Measurements from ENCODE around the gene ZNF787. TPM values are rescaled to one million over a fixed set of nuclear protein-coding genes. Genes with fewer than 3 reads are reported as not detected.

The ZNF787 gene
- polyA plus RNA-seq, 1 of the 3 experiments (the other 2 are of a cell fraction), result 16.0 TPM

DNA sequence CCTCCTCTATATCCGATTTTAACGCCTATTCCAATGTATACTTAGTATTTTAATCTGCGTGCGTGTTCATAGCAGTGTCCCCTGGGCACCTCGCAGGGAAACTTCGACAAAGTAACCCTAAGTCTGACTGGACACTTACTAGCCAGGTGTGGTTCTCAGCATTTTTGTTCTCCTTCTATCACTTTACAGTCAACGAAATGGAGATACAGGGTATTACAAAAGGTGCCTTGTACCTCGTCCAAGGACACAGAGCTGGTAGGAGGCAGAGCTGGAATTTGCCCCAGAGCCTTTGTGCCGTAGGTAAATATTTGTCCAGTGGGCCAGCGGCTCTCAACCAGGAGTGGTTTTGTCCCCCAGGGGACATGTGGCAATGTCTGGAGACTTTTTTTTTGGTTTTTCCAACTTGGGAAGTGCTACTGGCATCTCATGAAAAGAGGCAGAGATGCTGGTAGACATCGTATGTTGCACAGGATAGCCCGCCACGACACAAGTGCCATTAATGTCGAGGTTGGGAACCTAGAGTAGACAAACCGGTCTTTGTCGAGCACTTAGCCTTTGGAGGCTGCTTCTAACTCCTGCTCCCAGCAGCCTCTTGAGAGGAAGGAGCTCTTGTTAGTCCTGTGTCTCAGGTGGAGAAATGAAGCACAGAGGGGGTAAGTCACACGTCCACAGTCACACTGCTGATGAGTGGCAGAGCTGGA, 21.1 kb upstream of the ZNF787 start:
- Histone ChIP-seq H3K9ac (peak overlapping the region; percentile 43; the same call in 1 of the 2 replicates), H3F3A (replicated peaks; ENCODE audit: insufficient read depth) (no peaks in the 10 kb centered on the region), H4K20me1 (ENCODE audit: insufficient read depth) (no peaks in the 10 kb centered on the region), H3K27ac (ENCODE audit: low read depth in 2 of 2, low read length in 1 of 2) (peak overlapping the region in 1 of 2 experiments; percentile 29; a peak in 1 of 4 replicates), H3K79me2 (ENCODE audit: insufficient read depth) (peaks cover 36% of the 10 kb centered on the region), H3K9me2 (no peaks in the 10 kb centered on the region), H3K9me3 (no peaks in the 10 kb centered on the region), H3K4me1 (ENCODE audit: control insufficient read depth in 1 of 2, insufficient read depth in 2 of 2, low read depth in 1 of 2, low read length in 1 of 2) (peaks cover 7 to 21% of the 10 kb centered on the region in 2 experiments; a peak in 3 of 4 replicates), H3K4me2 (peak overlapping the region; percentile 88), H2AFZ (ENCODE audit: low read depth) (no peak overlapping the region), H3K27me3 (ENCODE audit: insufficient read depth) (no peaks in the 10 kb centered on the region), H3K4me3 (ENCODE audit: low read depth in 2 of 2, low read length in 1 of 2) (peak overlapping the region; percentile 63 to 66), H3K36me3 (replicated peaks in 1 of 2; ENCODE audit: control insufficient read depth in 1 of 2, insufficient read depth in 2 of 2, low read length in 1 of 2) (peaks cover 0 to 7% of the 10 kb centered on the region in 2 experiments)
- ChIA-PET POLR2A (interaction anchor here (2.5 kb wide), 1 partner anchor 22 kb away, joined by 8 read pairs; no protein-coding TSS in a partner anchor), CTCF (interaction anchor here (1.2 to 1.7 kb wide), 5 partner anchors 13 to 76 kb away, joined by 3 read pairs; no protein-coding TSS in a partner anchor)
- DNase-seq, result no peak
- TF ChIP-seq, protein P1, sequence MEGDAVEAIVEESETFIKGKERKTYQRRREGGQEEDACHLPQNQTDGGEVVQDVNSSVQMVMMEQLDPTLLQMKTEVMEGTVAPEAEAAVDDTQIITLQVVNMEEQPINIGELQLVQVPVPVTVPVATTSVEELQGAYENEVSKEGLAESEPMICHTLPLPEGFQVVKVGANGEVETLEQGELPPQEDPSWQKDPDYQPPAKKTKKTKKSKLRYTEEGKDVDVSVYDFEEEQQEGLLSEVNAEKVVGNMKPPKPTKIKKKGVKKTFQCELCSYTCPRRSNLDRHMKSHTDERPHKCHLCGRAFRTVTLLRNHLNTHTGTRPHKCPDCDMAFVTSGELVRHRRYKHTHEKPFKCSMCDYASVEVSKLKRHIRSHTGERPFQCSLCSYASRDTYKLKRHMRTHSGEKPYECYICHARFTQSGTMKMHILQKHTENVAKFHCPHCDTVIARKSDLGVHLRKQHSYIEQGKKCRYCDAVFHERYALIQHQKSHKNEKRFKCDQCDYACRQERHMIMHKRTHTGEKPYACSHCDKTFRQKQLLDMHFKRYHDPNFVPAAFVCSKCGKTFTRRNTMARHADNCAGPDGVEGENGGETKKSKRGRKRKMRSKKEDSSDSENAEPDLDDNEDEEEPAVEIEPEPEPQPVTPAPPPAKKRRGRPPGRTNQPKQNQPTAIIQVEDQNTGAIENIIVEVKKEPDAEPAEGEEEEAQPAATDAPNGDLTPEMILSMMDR (IDR thresholded peaks at IDR 0.05), result no peak
- no peak for TF ChIP-seq SIN3A (IDR thresholded peaks at IDR 0.05; ENCODE audit: borderline replicate concordance, low read depth, low read length)
- no peak for TF ChIP-seq NRF1 (IDR thresholded peaks at IDR 0.05; ENCODE audit: low read depth, low read length)
- TF ChIP-seq SMC3 (IDR thresholded peaks at IDR 0.05; ENCODE audit: low read depth, low read length), result no peak
- TF ChIP-seq EP300 (IDR thresholded peaks at IDR 0.05; ENCODE audit: borderline replicate concordance in 1 of 2, low read depth in 1 of 2, low read length in 1 of 2), result no peak
- no peak for TF ChIP-seq USF2 (IDR thresholded peaks at IDR 0.05; ENCODE audit: borderline replicate concordance, low read depth, low read length)
- WGBS (ENCODE audit: low lambda C conversion rate), result 71% methylated on average over 17 of the region's 17 CpGs

DNA sequence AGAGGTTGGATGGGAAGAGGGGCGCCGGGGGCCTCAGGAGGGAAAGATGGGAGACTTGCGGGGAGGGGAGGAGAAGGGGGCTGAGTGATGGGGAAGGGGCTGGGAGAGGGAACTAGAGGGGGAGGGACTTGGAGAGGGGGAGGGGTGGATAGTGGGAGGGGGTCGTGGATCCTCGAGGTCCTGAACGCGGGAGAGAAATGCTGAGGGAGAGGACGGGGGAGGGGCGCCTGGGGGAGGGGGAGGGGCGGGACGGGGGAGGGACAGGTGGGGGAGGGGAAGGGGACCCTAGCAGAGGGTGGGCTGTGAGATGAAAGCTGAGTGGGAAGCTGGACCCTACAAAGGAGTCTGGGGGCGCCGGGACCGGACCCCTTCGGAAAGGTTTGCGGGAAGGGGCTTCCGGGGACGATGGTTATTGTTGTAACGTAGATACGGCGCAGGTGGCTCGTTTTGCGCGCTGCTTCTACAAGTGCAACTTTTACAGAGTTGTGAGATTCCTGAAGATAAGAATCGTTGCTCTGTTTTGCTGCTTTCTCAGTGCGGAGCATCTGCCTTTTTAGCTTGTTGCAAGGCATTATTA, 20.4 kb upstream of the ZNF787 start:
- peaks cover 7 to 21% of the 10 kb centered on the region in 2 experiments; a peak in 3 of 4 replicates for H3K4me1 ChIP-seq (ENCODE audit: control insufficient read depth in 1 of 2, insufficient read depth in 2 of 2, low read depth in 1 of 2, low read length in 1 of 2)
- ChIA-PET POLR2A (interaction anchor here (2.5 kb wide), 1 partner anchor 21 kb away, joined by 8 read pairs; no protein-coding TSS in a partner anchor), CTCF (interaction anchor here (1.3 to 1.7 kb wide), 3 partner anchors 19 to 61 kb away, joined by 3 read pairs; no protein-coding TSS in a partner anchor)
- TF ChIP-seq NFIC (IDR thresholded peaks at IDR 0.05; ENCODE audit: borderline replicate concordance) (no peak), MXI1 (IDR thresholded peaks at IDR 0.05; ENCODE audit: low read depth, low read length) (peak; percentile 36; the same call in 1 of the 2 replicates)
- H3K9me3 ChIP-seq, result no peaks in the 10 kb centered on the region
- H3K27ac ChIP-seq (ENCODE audit: low read depth in 2 of 2, low read length in 1 of 2), result peak overlapping the region; percentile 61 to 70; a peak in 3 of 4 replicates
- DNase-seq, result no peak
- H3K36me3 ChIP-seq (replicated peaks in 1 of 2; ENCODE audit: control insufficient read depth in 1 of 2, insufficient read depth in 2 of 2, low read length in 1 of 2), result peaks cover 0 to 5% of the 10 kb centered on the region in 2 experiments
- H3F3A ChIP-seq (replicated peaks; ENCODE audit: insufficient read depth), result no peaks in the 10 kb centered on the region
- no peaks in the 10 kb centered on the region for H3K27me3 ChIP-seq (ENCODE audit: insufficient read depth)
- no peaks in the 10 kb centered on the region for H3K9me2 ChIP-seq
- no peaks in the 10 kb centered on the region for H4K20me1 ChIP-seq (ENCODE audit: insufficient read depth)
- H3K4me2 ChIP-seq, result peak overlapping the region; percentile 88
- peak overlapping the region; percentile 63 to 66 for H3K4me3 ChIP-seq (ENCODE audit: low read depth in 2 of 2, low read length in 1 of 2)
- H2AFZ ChIP-seq (ENCODE audit: low read depth), result 0 out of 2 replicates have a peak overlapping the region, but pooled peaks have one; percentile 59
- 6% methylated on average over 26 of the region's 26 CpGs for WGBS (ENCODE audit: low lambda C conversion rate)
- peaks cover 36% of the 10 kb centered on the region for H3K79me2 ChIP-seq (ENCODE audit: insufficient read depth)
- peak overlapping the region; percentile 70; the same call in 1 of the 2 replicates for H3K9ac ChIP-seq

All from SK-N-SH (cell line).